Measurements from ENCODE around the gene FAM131A. TPM values are rescaled to one million over a fixed set of nuclear protein-coding genes. Genes with fewer than 3 reads are reported as not detected.

Gene FAM131A
- total and polyA plus RNA-seq, 9 donors: 8.4 to 14.9 (median 10.4) TPM

GRCh38 chr3:184315871-184316661, 21.3 kb upstream of the FAM131A start:
- H3K4me3 ChIP-seq (ENCODE audit: low read length): peak overlapping the region; percentile 80
- H3K27me3 ChIP-seq (ENCODE audit: control insufficient read depth, insufficient read depth, low read length): no peaks in the 10 kb centered on the region
- peaks cover 46% of the 10 kb centered on the region for H3K36me3 ChIP-seq (ENCODE audit: control insufficient read depth, insufficient read depth, low read length)
- peak overlapping the region; percentile 62 for H3K27ac ChIP-seq (ENCODE audit: low read length)
- H3K9me3 ChIP-seq (replicated peaks; ENCODE audit: control insufficient read depth, low read depth, low read length): no peaks in the 10 kb centered on the region
- H3K4me1 ChIP-seq (ENCODE audit: control insufficient read depth, insufficient read depth, low read length): peaks cover 35% of the 10 kb centered on the region
- no peak for DNase-seq
- WGBS (ENCODE audit: insufficient coverage): 30% methylated on average over 2 of the region's 16 CpGs

- 65% methylated on average over 6 of the region's 7 CpGs for WGBS (ENCODE audit: insufficient coverage)
- Histone ChIP-seq H3K4me3 (ENCODE audit: low read length) (no peak overlapping the region), H3K36me3 (ENCODE audit: control insufficient read depth, insufficient read depth, low read length) (peaks cover 54% of the 10 kb centered on the region), H3K27me3 (ENCODE audit: control insufficient read depth, insufficient read depth, low read length) (no peaks in the 10 kb centered on the region), H3K4me1 (ENCODE audit: control insufficient read depth, insufficient read depth, low read length) (peaks cover 35% of the 10 kb centered on the region), H3K9me3 (replicated peaks; ENCODE audit: control insufficient read depth, low read depth, low read length) (no peaks in the 10 kb centered on the region), H3K27ac (ENCODE audit: low read length) (no peak overlapping the region)
- no peak for DNase-seq
These were observed 20.6 kb upstream of the FAM131A start for GRCh38 chr3:184316792-184317191.

GRCh38 chr3:184317201-184317600, 20.2 kb upstream of the FAM131A start:
- 66% methylated on average over 4 of the region's 5 CpGs for WGBS (ENCODE audit: insufficient coverage)
- no peak overlapping the region for H3K27ac ChIP-seq (ENCODE audit: low read length)
- no peak overlapping the region for H3K4me3 ChIP-seq (ENCODE audit: low read length)
- DNase-seq: no peak
- H3K4me1 ChIP-seq (ENCODE audit: control insufficient read depth, insufficient read depth, low read length): peaks cover 35% of the 10 kb centered on the region
- H3K9me3 ChIP-seq (replicated peaks; ENCODE audit: control insufficient read depth, low read depth, low read length): no peaks in the 10 kb centered on the region
- H3K36me3 ChIP-seq (ENCODE audit: control insufficient read depth, insufficient read depth, low read length): peaks cover 58% of the 10 kb centered on the region
- no peaks in the 10 kb centered on the region for H3K27me3 ChIP-seq (ENCODE audit: control insufficient read depth, insufficient read depth, low read length)

- no peak overlapping the region for H3K4me3 ChIP-seq (ENCODE audit: low read length)
- WGBS (ENCODE audit: insufficient coverage): 16% methylated on average over 3 of the region's 4 CpGs
- no peaks in the 10 kb centered on the region for H3K9me3 ChIP-seq (replicated peaks; ENCODE audit: control insufficient read depth, low read depth, low read length)
- peaks cover 35% of the 10 kb centered on the region for H3K4me1 ChIP-seq (ENCODE audit: control insufficient read depth, insufficient read depth, low read length)
- H3K36me3 ChIP-seq (ENCODE audit: control insufficient read depth, insufficient read depth, low read length): peaks cover 86% of the 10 kb centered on the region
- H3K27me3 ChIP-seq (ENCODE audit: control insufficient read depth, insufficient read depth, low read length): no peaks in the 10 kb centered on the region
- peak overlapping the region; percentile 47 for H3K27ac ChIP-seq (ENCODE audit: low read length)
- DNase-seq: peak; percentile 94
These were observed 17.3 kb upstream of the FAM131A start for GRCh38 chr3:184320104-184320445.

GRCh38 chr3:184321666-184322065, 15.7 kb upstream of the FAM131A start:
- Histone ChIP-seq H3K9me3 (replicated peaks; ENCODE audit: control insufficient read depth, low read depth, low read length) (no peaks in the 10 kb centered on the region), H3K4me3 (ENCODE audit: low read length) (no peak overlapping the region), H3K27ac (ENCODE audit: low read length) (no peak overlapping the region), H3K27me3 (ENCODE audit: control insufficient read depth, insufficient read depth, low read length) (no peaks in the 10 kb centered on the region), H3K4me1 (ENCODE audit: control insufficient read depth, insufficient read depth, low read length) (peaks cover 21% of the 10 kb centered on the region), H3K36me3 (ENCODE audit: control insufficient read depth, insufficient read depth, low read length) (peaks cover 95% of the 10 kb centered on the region)
- WGBS (ENCODE audit: insufficient coverage): 60% methylated on average over 3 of the region's 5 CpGs
- no peak for DNase-seq

DNA sequence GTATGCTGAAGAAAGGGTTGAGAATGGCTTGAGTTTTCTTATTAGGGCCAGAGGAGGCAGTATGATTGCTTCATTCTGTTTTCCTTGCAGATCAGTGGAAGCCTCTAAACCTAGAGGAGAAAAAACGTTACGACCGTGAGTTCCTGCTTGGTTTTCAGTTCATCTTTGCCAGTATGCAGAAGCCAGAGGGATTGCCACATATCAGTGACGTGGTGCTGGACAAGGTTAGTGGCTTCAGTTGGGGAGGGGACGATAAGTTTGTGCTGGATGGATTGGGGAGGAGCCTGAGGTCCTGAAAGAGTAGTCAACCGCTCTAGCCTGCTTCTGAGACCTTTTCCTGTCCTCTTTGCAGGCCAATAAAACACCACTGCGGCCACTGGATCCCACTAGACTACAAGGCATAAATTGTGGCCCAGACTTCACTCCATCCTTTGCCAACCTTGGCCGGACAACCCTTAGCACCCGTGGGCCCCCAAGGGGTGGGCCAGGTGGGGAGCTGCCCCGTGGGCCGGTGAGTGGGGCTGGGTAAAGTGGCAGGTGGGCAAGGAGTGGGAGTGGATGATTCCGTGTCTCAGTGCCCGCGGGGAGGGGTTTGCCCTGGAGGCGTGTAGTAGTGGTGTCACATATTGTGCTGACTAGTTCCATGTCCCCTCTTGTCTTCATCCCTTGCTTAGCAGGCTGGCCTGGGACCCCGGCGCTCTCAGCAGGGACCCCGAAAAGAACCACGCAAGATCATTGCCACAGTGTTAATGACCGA, 14.5 kb upstream of the FAM131A start:
- H3K27ac ChIP-seq (ENCODE audit: low read length): no peak overlapping the region
- peaks cover 97% of the 10 kb centered on the region for H3K36me3 ChIP-seq (ENCODE audit: control insufficient read depth, insufficient read depth, low read length)
- DNase-seq: no peak
- no peaks in the 10 kb centered on the region for H3K9me3 ChIP-seq (replicated peaks; ENCODE audit: control insufficient read depth, low read depth, low read length)
- no peak overlapping the region for H3K4me3 ChIP-seq (ENCODE audit: low read length)
- no peaks in the 10 kb centered on the region for H3K27me3 ChIP-seq (ENCODE audit: control insufficient read depth, insufficient read depth, low read length)
- WGBS (ENCODE audit: insufficient coverage): 93% methylated on average over 12 of the region's 20 CpGs
- H3K4me1 ChIP-seq (ENCODE audit: control insufficient read depth, insufficient read depth, low read length): peaks cover 13% of the 10 kb centered on the region

DNA sequence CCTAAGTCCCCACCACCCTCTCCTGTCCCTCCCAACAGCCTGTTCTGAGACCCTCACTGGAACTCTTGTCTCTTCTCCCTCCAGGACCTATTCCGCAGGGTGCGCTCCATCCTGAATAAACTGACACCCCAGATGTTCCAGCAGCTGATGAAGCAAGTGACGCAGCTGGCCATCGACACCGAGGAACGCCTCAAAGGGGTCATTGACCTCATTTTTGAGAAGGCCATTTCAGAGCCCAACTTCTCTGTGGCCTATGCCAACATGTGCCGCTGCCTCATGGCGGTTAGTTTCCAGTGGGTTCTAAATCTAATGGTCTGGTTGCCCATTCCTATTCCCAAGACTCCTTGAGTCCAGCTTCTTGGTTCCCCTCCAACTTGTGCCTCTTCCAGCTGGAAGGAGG, 13.7 kb upstream of the FAM131A start:
- Histone ChIP-seq H3K27ac (ENCODE audit: low read length) (no peak overlapping the region), H3K4me3 (ENCODE audit: low read length) (no peak overlapping the region), H3K36me3 (ENCODE audit: control insufficient read depth, insufficient read depth, low read length) (peaks cover 98% of the 10 kb centered on the region), H3K4me1 (ENCODE audit: control insufficient read depth, insufficient read depth, low read length) (peaks cover 13% of the 10 kb centered on the region), H3K9me3 (replicated peaks; ENCODE audit: control insufficient read depth, low read depth, low read length) (no peaks in the 10 kb centered on the region), H3K27me3 (ENCODE audit: control insufficient read depth, insufficient read depth, low read length) (no peaks in the 10 kb centered on the region)
- WGBS (ENCODE audit: insufficient coverage): 94% methylated on average over 8 of the region's 8 CpGs
- no peak for DNase-seq

DNA sequence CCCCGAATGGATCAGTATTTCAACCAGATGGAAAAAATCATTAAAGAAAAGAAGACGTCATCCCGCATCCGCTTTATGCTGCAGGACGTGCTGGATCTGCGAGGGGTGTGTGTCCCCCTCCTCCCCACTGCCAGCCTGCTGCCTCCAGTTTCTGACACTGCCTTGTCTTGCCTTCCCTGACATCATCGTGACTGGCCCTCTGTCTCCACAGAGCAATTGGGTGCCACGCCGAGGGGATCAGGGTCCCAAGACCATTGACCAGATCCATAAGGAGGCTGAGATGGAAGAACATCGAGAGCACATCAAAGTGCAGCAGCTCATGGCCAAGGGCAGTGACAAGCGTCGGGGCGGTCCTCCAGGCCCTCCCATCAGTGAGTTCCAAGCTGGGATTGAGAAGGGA, 12.1 kb upstream of the FAM131A start:
- Histone ChIP-seq H3K9me3 (replicated peaks; ENCODE audit: control insufficient read depth, low read depth, low read length) (no peaks in the 10 kb centered on the region), H3K27me3 (ENCODE audit: control insufficient read depth, insufficient read depth, low read length) (no peaks in the 10 kb centered on the region), H3K36me3 (ENCODE audit: control insufficient read depth, insufficient read depth, low read length) (peaks cover 94% of the 10 kb centered on the region), H3K4me3 (ENCODE audit: low read length) (no peak overlapping the region), H3K4me1 (ENCODE audit: control insufficient read depth, insufficient read depth, low read length) (peaks cover 2% of the 10 kb centered on the region), H3K27ac (ENCODE audit: low read length) (no peak overlapping the region)
- 86% methylated on average over 13 of the region's 13 CpGs for WGBS (ENCODE audit: insufficient coverage)
- no peak for DNase-seq

DNA sequence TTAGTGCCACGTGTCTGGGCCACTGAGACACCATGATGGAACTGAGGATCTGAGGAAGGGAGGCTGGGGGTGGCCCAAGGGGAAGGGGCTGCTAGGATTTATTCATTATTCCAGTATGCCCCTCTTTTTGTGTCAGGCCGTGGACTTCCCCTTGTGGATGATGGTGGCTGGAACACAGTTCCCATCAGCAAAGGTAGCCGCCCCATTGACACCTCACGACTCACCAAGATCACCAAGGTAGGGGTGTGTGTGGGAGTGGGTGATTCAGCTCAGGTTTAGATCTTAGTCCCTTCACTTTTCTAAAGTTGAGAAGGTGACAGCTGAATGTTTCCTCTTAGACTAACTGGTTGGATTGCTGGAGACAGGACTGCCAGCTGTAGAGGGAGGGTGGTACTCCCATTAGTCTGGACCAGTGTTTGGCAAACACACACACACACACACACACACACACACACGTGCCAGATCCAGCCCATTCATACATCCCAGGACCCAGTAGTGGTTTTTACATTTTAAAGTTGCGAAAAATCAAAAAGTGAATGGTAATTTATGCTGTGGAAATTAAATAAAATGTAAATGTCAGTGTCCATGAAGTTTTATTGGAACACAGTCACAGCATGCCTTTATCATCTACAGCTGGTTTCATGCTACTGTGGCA, 11.6 kb upstream of the FAM131A start:
- Histone ChIP-seq H3K36me3 (ENCODE audit: control insufficient read depth, insufficient read depth, low read length) (peaks cover 90% of the 10 kb centered on the region), H3K9me3 (replicated peaks; ENCODE audit: control insufficient read depth, low read depth, low read length) (no peaks in the 10 kb centered on the region), H3K27ac (ENCODE audit: low read length) (no peak overlapping the region), H3K4me3 (ENCODE audit: low read length) (no peak overlapping the region), H3K27me3 (ENCODE audit: control insufficient read depth, insufficient read depth, low read length) (no peaks in the 10 kb centered on the region), H3K4me1 (ENCODE audit: control insufficient read depth, insufficient read depth, low read length) (no peaks in the 10 kb centered on the region)
- WGBS (ENCODE audit: insufficient coverage): no CpG with 5 or more reads among the region's 6 CpGs
- no peak for DNase-seq

DNA sequence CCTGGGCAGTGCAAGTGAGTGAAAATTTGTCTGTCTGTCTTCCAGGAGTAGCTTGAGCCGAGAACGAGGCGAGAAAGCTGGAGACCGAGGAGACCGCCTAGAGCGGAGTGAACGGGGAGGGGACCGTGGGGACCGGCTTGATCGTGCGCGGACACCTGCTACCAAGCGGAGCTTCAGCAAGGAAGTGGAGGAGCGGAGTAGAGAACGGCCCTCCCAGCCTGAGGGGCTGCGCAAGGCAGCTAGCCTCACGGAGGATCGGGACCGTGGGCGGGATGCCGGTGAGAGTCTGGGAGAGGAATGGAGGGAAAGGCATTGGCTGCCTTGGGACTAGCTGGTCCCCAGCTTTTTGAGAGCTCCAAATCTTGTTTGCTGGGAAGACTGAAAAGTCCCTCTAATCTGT, 10.2 kb upstream of the FAM131A start:
- Histone ChIP-seq H3K4me1 (ENCODE audit: control insufficient read depth, insufficient read depth, low read length) (no peaks in the 10 kb centered on the region), H3K27ac (ENCODE audit: low read length) (no peak overlapping the region), H3K36me3 (ENCODE audit: control insufficient read depth, insufficient read depth, low read length) (peaks cover 90% of the 10 kb centered on the region), H3K27me3 (ENCODE audit: control insufficient read depth, insufficient read depth, low read length) (no peaks in the 10 kb centered on the region), H3K9me3 (replicated peaks; ENCODE audit: control insufficient read depth, low read depth, low read length) (no peaks in the 10 kb centered on the region), H3K4me3 (ENCODE audit: low read length) (no peak overlapping the region)
- no peak for DNase-seq
- 92% methylated on average over 21 of the region's 21 CpGs for WGBS (ENCODE audit: insufficient coverage)

Data from muscle of leg (tissue), 11 donors.